OCI-LY1 (cell line): Measurements from ENCODE around the gene NANS.

ENCODE experiments used
- H2AFZ ChIP-seq: fragments of 200-600 bp; sonication (generic), shearing (Covaris generic); 2 replicates; pipeline ENCODE4 v1.6.0; 2014; ENCODE audit warnings: antibody characterized with exemption, mild to moderate bottlenecking, low read length
- H3F3A ChIP-seq: fragments of 200-600 bp; sonication (generic), shearing (Covaris generic); 2 replicates; pipeline ENCODE4 v1.6.0; 2014; ENCODE audit warnings: mild to moderate bottlenecking, antibody characterized with exemption, low read length, moderate library complexity; ENCODE audit not compliant: insufficient read depth
- H3K27ac ChIP-seq: fragments of 200-600 bp; sonication (generic); 2 replicates; pipeline ENCODE4 v1.5.1; 2014; ENCODE audit warnings: low read length, mixed run types, mild to moderate bottlenecking, low read depth; ENCODE audit not compliant: poor library complexity, severe bottlenecking
- H3K27me3 ChIP-seq: fragments of 200-600 bp; sonication (generic); 2 replicates; pipeline ENCODE4 v1.6.0; 2014; ENCODE audit warnings: antibody characterized with exemption, mild to moderate bottlenecking, low read length, moderate library complexity; ENCODE audit not compliant: insufficient read depth
- H3K36me3 ChIP-seq: fragments of 200-600 bp; sonication (generic); 2 replicates; pipeline ENCODE4 v1.6.1; 2014; ENCODE audit warnings: mild to moderate bottlenecking, antibody characterized with exemption, low read length, moderate library complexity, mixed read lengths; ENCODE audit not compliant: insufficient read depth
- H3K4me1 ChIP-seq: fragments of 200-600 bp; sonication (generic); 2 replicates; pipeline ENCODE4 v1.5.1; 2014; ENCODE audit warnings: mild to moderate bottlenecking, low read length, moderate library complexity; ENCODE audit not compliant: insufficient read depth, severe bottlenecking
- H3K4me2 ChIP-seq: fragments of 200-600 bp; sonication (generic), shearing (Covaris generic); 2 replicates; pipeline ENCODE4 v1.6.1; 2014; ENCODE audit warnings: low read length
- H3K4me3 ChIP-seq: fragments of 200-600 bp; sonication (generic); 2 replicates; pipeline ENCODE4 v1.5.1; 2014; ENCODE audit warnings: low read length, low read depth, mild to moderate bottlenecking, mixed read lengths; ENCODE audit not compliant: poor library complexity, severe bottlenecking
- H3K79me2 ChIP-seq: fragments of 200-600 bp; shearing (Covaris generic); 2 replicates; pipeline ENCODE4 v1.6.1; 2016; ENCODE audit warnings: mixed run types, low read length, mixed read lengths; ENCODE audit not compliant: insufficient read depth
- H3K9ac ChIP-seq: fragments of 200-600 bp; sonication (generic), shearing (Covaris generic); 2 replicates; pipeline ENCODE4 v1.6.1; 2014; ENCODE audit warnings: mild to moderate bottlenecking, low read length, mixed read lengths
- H3K9me2 ChIP-seq: fragments of 200-600 bp; sonication (generic), shearing (Covaris generic); 2 replicates; pipeline ENCODE4 v1.6.1; 2014; ENCODE audit warnings: low read depth, mild to moderate bottlenecking, low read length, mixed read lengths
- H3K9me3 ChIP-seq: fragments of 200-600 bp; shearing (Covaris generic); 2 replicates; pipeline ENCODE4 v1.6.1; 2014; ENCODE audit warnings: low read length, mixed read lengths
- H4K20me1 ChIP-seq: fragments of 200-600 bp; sonication (generic), shearing (Covaris generic); 2 replicates; pipeline ENCODE4 v1.6.0; 2016; ENCODE audit warnings: mild to moderate bottlenecking, low read length; ENCODE audit not compliant: insufficient read depth
- CTCF ChIP-seq: fragments of 200-600 bp; sonication (generic), shearing (Covaris generic); IDR thresholded peaks from 2 replicates; pipeline ENCODE4 v1.5.1; 2017; ENCODE audit warnings: mild to moderate bottlenecking, antibody characterized with exemption, low read length, moderate library complexity, mixed read lengths
- EZH2 ChIP-seq: fragments of 200-600 bp; sonication (generic), shearing (Covaris generic); IDR thresholded peaks from 2 replicates; pipeline ENCODE4 v1.8.0; 2017; ENCODE audit warnings: borderline replicate concordance, mixed run types, mild to moderate bottlenecking, antibody characterized with exemption, low read length, moderate library complexity, mixed read lengths

NANS gene

GRCh38 chr9:98097836-98098235, 41.3 kb downstream of the NANS start:
- Histone ChIP-seq H4K20me1 (no peaks in the 10 kb centered on the region), H3K27ac (peak overlapping the region; percentile 93), H3K4me2 (peak overlapping the region; percentile 1; the same call in 1 of the 2 replicates), H3K4me3 (no peak overlapping the region), H2AFZ (no peak overlapping the region), H3F3A (peaks cover 6% of the 10 kb centered on the region; the same call in 1 of the 2 replicates), H3K36me3 (no peaks in the 10 kb centered on the region), H3K9ac (peak overlapping the region; percentile 19; the same call in 1 of the 2 replicates), H3K4me1 (peaks cover 55% of the 10 kb centered on the region), H3K79me2 (no peaks in the 10 kb centered on the region), H3K9me3 (no peaks in the 10 kb centered on the region), H3K27me3 (no peaks in the 10 kb centered on the region), H3K9me2 (no peaks in the 10 kb centered on the region)
- TF ChIP-seq CTCF (no peak), EZH2 (no peak)

- H3K9ac ChIP-seq = no peak overlapping the region
- peaks cover 70% of the 10 kb centered on the region for H3K4me1 ChIP-seq
- no peaks in the 10 kb centered on the region for H3K36me3 ChIP-seq
Measured at GRCh38 chr9:98099346-98099745, 42.8 kb downstream of the NANS start.

GRCh38 chr9:98099898-98100297, 43.4 kb downstream of the NANS start:
- H3K27me3 ChIP-seq = no peaks in the 10 kb centered on the region
- H3F3A ChIP-seq = peaks cover 12% of the 10 kb centered on the region; the same call in 1 of the 2 replicates
- H3K9me3 ChIP-seq = no peaks in the 10 kb centered on the region
- TF ChIP-seq EZH2 = no peak
- TF ChIP-seq CTCF = no peak
- H4K20me1 ChIP-seq = no peaks in the 10 kb centered on the region
- H2AFZ ChIP-seq = no peak overlapping the region
- no peaks in the 10 kb centered on the region for H3K79me2 ChIP-seq
- no peaks in the 10 kb centered on the region for H3K36me3 ChIP-seq
- peak overlapping the region; percentile 93 for H3K27ac ChIP-seq
- H3K4me1 ChIP-seq = peaks cover 75% of the 10 kb centered on the region
- no peak overlapping the region for H3K9ac ChIP-seq
- peak overlapping the region; percentile 15; the same call in 1 of the 2 replicates for H3K4me2 ChIP-seq
- H3K9me2 ChIP-seq = no peaks in the 10 kb centered on the region
- H3K4me3 ChIP-seq = no peak overlapping the region

More at GRCh38 chr9:98099346-98099745, 42.8 kb downstream of the NANS start:
- Histone ChIP-seq H3K9me2 (no peaks in the 10 kb centered on the region), H3F3A (peaks cover 12% of the 10 kb centered on the region; the same call in 1 of the 2 replicates), H3K27me3 (no peaks in the 10 kb centered on the region), H3K79me2 (no peaks in the 10 kb centered on the region), H3K9me3 (no peaks in the 10 kb centered on the region), H4K20me1 (no peaks in the 10 kb centered on the region), H2AFZ (no peak overlapping the region), H3K27ac (peak overlapping the region; percentile 93), H3K4me3 (no peak overlapping the region), H3K4me2 (peak overlapping the region; percentile 15; the same call in 1 of the 2 replicates)
- TF ChIP-seq CTCF = no peak
- TF ChIP-seq EZH2 = no peak
